Measurements from ENCODE around the gene ANKMY1. TPM values are rescaled to one million over a fixed set of nuclear protein-coding genes. Genes with fewer than 3 reads are reported as not detected.

ANKMY1 gene
- polyA plus RNA-seq, 1 donor: 9.7 TPM

GRCh38 chr2:240579771-240580614 is 22.2 kb upstream of the ANKMY1 start:
- no peak for DNase-seq (ENCODE audit: low read depth)

GRCh38 chr2:240579071-240579762 is 21.4 kb upstream of the ANKMY1 start:
- no peak for DNase-seq (ENCODE audit: low read depth)

GRCh38 chr2:240578488-240578887 is 20.7 kb upstream of the ANKMY1 start:
- DNase-seq (ENCODE audit: low read depth): no peak

- no peak for DNase-seq (ENCODE audit: low read depth)
Observed at GRCh38 chr2:240578110-240578450, 20.3 kb upstream of the ANKMY1 start.

- DNase-seq (ENCODE audit: low read depth): no peak
Observed at GRCh38 chr2:240577281-240578109, 19.7 kb upstream of the ANKMY1 start.

- DNase-seq (ENCODE audit: low read depth): no peak
Observed at GRCh38 chr2:240576436-240577205, 18.8 kb upstream of the ANKMY1 start.

GRCh38 chr2:240576036-240576435 is 18.2 kb upstream of the ANKMY1 start:
- DNase-seq (ENCODE audit: low read depth): no peak

GRCh38 chr2:240575101-240575965 is 17.5 kb upstream of the ANKMY1 start:
- DNase-seq (ENCODE audit: low read depth): no peak

- DNase-seq (ENCODE audit: low read depth): no peak
Observed at GRCh38 chr2:240574386-240575100, 16.8 kb upstream of the ANKMY1 start.

GRCh38 chr2:240573516-240574385 is 16.0 kb upstream of the ANKMY1 start:
- DNase-seq (ENCODE audit: low read depth): no peak

GRCh38 chr2:240573071-240573515 is 15.3 kb upstream of the ANKMY1 start:
- DNase-seq (ENCODE audit: low read depth): no peak

GRCh38 chr2:240572141-240573031 is 14.6 kb upstream of the ANKMY1 start:
- DNase-seq (ENCODE audit: low read depth): no peak

GRCh38 chr2:240571314-240571973 is 13.7 kb upstream of the ANKMY1 start:
- DNase-seq (ENCODE audit: low read depth): no peak

GRCh38 chr2:240570531-240571313 is 12.9 kb upstream of the ANKMY1 start:
- no peak for DNase-seq (ENCODE audit: low read depth)

GRCh38 chr2:240569998-240570530 is 12.3 kb upstream of the ANKMY1 start:
- no peak for DNase-seq (ENCODE audit: low read depth)

GRCh38 chr2:240569523-240569997 is 11.8 kb upstream of the ANKMY1 start:
- DNase-seq (ENCODE audit: low read depth): no peak
